Breast epithelium (tissue), 3 donors: Measurements from ENCODE around the gene APCDD1.
"Not testable (repeated sequence)": the region's sequence is repeated elsewhere in the genome, so short reads cannot be mapped to it uniquely, and the experiment has no call there.

ENCODE experiments used
- CTCF ChIP-seq, 3 donors: fragments of 450-650 bp; IDR thresholded peaks; one replicate each; pipeline ENCODE4 v1.5.1; 2016 to 2017; ENCODE audit warnings: antibody characterized with exemption in 3 of 3, mild to moderate bottlenecking in 3 of 3, moderate library complexity in 3 of 3
- POLR2AphosphoS5 ChIP-seq, 3 donors: sonication (generic); formaldehyde crosslinking; IDR thresholded peaks; one replicate each; pipeline ENCODE4 v1.6.1; 2017; ENCODE audit warnings: antibody characterized with exemption in 3 of 3

GRCh38 chr18:10464161-10464648, 9.8 kb downstream of the APCDD1 start:
- not testable (repeated sequence) for TF ChIP-seq CTCF, POLR2AphosphoS5 (IDR thresholded peaks at IDR 0.05)
